NCI-H748 treated with DMSO at 0.1 percent for 48 hours (cell line): Measurements from ENCODE around the gene KARS1.
"Not testable (repeated sequence)": the region's sequence is repeated elsewhere in the genome, so short reads cannot be mapped to it uniquely, and the experiment has no call there.

ENCODE experiments used
- DNase-seq: peaks from one replicate; lab custom pipeline; 2025; lab: John Stamatoyannopoulos, UW

KARS1 gene

DNA sequence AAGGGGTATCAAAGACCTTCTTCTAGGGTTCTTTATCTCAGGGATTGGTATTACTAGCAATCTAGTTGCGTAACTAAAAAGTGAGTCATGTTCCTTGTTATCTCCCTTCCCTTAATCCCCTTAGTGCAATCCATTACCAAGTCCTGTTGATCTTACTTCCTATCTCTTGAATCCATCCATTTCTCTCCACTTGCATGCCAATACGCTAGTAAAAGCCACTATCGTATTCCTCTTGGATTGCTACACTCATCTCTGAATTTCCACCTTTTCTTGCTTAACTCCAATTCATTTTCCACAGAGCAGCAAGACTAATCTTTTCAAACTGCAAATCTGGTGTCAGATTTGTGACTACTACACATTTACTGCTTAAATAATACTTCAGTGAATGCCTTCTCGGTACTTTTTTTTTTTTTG lies 22.5 kb downstream of the KARS1 start:
- no peak for DNase-seq

DNA sequence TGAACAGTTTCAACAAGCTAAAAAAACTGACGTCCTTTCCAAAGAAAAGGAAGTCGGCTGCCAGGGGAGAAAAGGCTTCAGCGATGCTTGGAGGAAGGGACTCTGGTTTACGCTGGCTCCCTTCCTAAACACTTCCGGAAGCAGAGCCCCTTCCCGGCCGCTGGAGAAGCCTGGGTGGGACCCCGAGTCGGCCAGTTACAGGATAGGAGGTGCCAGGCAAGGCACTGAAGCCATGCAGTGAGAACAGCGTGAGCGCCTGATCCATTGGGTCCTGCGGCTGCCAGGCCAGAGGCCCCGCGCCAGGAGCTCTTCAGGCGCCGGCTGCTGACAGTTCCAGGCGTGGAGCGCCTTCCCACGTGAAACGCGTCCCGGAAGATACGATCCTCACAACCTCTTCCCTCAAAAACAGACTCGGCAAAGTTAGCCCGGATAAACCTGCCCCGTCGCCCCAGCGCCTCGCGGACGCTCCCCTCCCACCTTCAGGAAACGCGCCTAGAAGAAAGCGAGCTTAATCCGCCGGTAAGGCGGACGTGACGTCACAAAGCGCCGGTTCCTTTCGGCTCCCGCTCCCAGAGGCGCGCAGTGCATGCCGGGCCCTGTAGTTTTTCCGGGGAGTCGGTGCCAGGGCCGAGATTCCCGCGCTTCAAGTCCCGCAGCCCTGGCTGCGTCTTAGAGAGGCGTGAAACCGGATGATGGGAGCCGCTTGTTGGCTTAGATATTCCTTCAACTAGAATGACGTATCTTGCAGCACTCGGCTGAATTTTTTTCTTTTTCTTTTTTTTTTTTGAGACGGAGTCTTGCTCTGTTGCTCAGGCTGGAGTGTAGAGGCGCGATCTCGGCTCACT lies 24.5 kb downstream of the KARS1 start, which contains the start of gene ADAT1:
ADAT1 (minus strand) TSS at position 521 of the 845 bp plus-strand sequence. CDS start 2,482 bp downstream, outside the sequence.
- peak; percentile 76 for DNase-seq

DNA sequence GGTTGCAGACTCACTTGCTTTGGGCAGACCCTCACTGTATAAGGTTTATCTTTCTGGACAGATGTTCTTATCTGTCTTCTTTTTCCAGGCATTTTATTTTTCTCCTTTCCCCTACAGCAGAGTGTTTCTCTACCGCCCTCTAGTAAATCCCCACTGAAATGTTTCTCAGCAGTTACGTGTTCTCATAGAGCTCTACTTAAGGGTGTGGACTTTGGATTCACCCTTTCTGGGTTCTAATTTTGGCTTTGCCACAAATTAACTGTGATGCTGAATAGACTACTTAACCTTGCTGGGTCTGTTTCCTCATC lies 26.3 kb downstream of the KARS1 start:
- no peak for DNase-seq

DNA sequence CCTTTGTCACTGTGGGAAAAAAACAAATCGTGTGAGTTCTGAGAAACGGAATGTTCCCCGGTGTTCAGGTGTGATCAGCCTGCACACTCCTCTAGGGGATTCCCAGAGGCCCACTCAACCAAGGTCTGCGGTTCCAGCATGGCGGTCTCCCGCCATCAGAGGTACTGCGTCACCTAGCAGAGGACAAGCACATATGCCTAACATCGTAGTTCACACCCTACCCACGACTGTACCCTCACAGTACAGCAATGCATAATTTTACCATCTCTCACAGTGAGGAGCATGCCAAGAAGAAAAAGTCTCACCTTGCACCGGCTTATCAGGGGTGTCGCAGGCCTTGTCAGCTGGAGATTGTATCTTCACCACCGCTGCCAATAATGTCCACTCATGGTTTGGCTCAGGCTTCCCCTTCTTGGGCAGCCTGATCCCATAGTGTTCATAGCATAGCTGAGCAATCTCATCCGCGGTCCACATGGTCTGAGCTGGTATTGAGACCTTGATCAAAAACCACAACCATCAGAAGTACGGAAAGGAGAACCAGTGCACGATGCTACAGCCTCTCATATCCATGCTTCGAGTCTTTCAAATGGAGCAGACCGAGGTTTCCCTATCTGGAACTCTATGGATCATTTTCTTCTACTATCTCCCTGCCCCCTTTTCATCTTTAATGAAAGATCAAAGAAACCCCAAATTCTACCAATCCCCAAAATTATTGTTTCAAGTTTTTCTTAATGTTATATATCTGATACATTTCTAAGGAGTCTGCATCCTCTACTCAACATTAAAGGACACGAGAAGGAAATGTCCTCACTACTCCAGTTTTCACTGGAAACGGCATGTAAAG lies 26.9 kb downstream of the KARS1 start:
- no peak for DNase-seq

DNA sequence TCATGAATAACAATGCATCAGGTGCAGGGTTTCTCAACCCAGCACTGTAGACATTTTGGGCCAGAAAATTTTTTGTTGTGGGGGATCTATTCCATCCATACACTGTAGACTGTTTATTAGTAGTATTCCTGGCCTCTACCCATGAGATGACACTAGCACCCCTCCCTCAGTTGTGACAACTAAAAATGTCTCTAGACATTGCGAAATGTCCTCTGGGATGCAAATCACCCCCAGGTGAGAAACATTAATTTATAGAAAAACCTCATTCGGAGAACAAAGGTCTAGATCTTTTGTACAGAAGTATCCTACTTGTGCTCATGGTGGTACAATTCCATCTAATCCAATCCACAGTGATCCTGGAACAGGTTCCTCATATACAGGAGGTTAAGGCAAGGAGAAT lies 28.7 kb downstream of the KARS1 start:
- DNase-seq = no peak

DNA sequence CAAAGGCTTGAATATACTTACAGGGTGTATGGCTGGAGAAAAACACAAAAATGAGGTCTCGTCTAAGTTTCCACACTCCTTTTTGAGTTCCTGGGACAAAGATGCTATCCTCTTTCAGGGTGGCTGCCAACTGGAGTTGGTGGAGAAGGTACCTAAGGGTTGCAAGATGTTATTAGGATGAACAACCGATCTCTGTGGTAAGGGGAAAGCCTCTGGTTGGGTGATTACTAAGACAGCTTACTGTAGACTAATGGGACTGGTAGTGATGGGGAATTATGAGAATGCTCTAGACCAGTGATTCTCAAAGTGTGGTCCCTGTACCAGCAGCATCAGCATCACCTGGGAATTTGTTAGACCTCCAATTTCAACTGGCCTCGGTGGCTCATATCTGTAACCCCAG lies 30.3 kb downstream of the KARS1 start:
- no peak for DNase-seq

DNA sequence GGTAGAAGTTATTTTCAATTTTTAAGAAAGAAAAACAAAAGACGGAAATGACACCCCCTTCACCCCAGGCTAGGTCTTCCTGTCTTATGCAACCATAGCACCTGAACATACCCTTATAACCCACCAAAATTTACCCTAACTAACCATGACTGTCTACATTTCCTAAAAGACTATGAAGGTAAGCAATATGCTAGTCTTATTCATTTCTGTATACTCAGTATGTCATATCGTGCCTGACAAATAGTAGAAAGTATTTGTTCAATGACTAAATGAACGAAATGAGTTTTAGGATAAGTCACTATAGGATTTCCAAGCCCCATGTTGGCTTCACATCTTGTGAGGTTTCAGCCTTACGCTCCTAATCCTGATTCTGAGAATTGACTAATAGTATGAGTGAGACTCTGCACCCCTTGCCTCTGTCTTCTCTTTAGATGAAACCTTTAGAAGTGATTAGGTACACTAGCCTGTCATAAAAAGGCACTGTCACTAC lies 30.9 kb downstream of the KARS1 start:
- no peak for DNase-seq

DNA sequence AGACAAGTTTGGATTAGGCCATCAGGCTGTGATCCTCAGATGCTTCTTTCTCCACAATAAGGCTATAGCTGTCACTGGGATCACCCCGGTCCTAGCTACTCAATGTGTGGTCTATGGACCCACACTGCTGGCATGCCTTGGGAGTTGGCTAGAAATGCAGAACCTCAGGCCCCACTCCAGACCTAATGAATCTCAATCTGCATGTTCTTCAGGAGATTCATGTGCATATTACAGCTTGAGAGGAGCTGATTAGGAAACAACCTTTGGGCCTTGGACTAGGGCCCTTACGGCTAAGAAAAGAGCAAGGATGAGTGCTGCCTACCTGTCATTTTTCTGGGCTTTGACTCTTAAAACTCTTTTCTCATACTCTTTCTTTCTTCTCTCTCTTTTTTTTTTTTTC lies 31.8 kb downstream of the KARS1 start:
- DNase-seq = no peak

DNA sequence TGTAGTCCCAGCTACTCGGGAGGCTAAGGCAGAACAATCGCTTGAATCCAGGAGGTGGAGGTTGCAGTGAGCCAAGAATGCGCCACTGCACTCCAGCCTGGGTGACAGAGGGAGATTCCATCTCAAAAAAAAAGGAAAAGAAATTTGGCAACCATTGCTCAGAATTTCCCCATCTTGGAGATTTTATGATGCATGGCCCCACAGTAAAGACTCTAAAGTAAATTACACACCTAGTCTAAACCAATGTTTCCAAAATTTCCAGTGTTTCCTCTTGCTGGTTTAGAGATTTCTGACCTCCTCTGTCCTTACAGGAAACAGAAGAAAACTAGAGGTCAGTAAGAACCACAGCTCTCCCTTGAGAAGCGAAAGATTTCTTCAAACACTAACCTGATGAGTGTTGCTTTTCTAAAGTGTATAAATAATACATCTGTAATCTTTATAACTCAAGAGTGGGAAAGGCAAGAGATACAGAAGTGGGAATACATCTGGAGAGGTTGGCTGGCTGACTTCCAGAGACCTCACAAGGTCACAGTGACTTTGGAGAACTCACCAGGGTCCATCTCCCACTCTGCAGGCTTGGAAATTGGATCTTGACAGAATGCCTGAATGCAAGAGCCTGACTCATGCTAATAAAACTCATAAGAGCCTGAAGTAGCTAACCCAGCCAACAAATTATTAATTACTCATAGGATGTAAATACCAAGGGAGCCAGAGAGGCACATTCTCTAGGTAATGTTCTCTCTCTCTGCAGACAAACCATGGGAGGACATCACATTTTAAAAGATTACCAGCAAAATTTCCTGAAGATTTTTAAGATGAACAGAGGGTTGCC lies 33.2 kb downstream of the KARS1 start:
- DNase-seq = no peak

DNA sequence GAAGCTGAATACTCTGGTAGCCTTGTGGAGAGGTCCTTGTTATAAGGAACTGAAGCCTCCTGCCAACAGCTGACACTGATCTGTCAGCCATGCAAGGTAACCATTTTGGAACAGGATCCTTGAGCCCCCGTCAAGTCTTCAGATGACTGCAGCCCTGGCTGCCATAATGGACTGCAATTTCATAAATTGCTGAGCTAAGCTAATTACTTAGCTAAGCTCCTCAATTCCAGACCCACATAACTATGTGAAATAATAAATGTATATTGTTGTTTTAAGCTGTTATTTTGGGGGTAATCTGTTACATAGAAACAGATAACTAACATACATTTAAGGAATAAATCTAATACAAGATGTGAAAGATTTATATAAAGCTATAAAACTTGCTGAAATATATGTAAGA lies 41.0 kb downstream of the KARS1 start:
- DNase-seq = no peak

DNA sequence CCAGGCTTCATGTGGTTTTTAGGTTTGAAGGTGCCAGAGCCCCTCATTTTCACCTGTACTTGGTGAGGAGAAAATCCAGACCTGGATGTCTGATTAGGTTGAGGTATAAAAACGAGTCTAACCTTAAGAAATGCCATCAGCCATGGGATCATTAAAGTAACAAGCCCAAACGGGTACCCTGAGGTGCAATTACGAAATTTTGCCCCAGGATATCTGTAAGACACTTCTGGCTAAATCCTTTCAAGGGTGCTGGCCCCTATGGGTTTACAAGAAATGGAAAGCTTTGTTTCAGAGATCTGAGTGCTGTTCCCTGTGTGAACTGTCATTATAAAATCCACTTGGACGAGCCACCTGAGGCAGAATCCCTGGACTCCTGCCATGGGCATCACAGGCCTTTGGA lies 44.2 kb downstream of the KARS1 start:
- no peak for DNase-seq

DNA sequence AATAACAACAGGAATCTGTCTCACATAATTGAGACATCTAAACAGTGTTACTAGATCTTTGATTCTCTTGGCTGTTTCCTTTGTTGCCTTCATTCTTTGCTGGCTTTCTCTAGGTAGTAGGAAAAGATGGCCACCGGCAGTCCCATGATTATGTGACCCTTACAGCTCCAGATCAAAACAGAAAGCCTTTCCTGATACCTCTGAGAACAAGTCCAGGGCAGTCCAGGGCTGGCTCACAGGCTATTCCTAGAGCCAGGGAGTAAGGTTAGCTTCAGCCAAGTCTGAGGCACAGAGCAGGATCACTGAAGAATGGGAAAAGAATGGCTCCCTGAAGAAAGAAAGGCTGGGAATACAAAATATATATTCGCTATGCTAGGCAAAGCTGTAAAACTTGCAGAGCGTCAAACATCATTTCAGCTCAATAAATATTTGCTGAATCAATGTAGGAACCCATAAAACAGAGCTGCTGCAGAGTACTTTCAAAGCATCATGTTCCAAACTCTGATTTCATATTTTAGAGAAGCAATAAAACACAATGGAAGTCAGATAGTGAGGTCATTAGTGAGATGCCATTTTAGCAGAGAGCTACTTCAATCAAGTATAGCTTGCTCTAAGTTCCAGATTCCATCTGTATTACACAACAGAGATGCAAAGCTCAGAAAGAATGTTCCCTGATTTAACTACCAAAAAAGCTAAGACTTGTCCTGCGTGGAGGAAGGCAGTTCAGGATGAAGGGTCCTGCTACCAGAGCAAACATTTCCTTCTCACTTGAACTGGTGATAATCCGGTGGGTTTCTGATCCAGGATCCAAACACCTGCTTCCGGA lies 47.8 kb downstream of the KARS1 start:
- no peak for DNase-seq

DNA sequence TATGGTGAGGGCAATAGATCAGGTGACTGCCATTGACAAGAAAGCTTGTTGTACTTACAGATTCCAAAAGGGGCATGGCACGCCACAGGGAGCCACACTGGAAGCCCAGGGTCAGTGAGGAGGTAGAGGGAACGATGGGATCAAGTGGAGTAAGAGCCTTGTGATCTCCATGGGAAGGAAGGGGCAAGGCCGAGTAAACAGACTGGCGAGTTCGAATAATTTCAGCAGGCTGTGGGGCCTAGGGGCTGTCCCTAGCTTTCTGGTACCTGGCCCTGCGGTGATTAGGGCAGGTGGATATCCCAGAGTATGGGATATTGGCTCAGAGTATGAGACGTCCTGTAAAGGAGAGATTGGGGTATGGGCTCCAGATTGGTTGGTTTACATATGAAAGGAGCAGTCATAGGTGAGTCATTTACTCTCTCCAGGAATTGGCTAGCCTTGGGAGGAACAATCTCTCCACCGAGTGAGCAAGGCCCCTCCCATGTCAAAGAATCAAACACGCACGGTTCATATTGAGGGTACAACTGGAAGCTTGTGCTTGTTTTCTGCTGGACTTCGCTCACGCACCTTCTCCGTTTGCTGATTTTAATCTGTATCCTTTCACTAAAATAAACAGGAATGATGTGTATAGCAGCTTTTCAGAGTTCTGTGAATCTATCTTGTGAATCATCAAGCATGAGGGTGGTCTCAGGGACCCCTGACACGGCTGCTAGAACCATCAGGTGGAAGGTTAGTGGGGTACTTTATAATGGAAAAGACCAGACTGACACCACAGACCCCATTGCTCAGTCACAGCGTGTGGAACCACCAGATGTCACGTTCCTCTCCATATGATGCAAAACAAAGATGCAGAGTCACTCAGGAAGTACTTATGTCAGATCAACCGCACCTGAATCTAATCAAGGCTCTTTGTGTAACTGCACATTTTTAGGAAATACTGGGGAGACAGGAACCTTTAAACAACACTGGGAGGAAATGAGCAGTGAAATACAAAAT lies 53.3 kb downstream of the KARS1 start:
- peak; percentile 15 for DNase-seq

DNA sequence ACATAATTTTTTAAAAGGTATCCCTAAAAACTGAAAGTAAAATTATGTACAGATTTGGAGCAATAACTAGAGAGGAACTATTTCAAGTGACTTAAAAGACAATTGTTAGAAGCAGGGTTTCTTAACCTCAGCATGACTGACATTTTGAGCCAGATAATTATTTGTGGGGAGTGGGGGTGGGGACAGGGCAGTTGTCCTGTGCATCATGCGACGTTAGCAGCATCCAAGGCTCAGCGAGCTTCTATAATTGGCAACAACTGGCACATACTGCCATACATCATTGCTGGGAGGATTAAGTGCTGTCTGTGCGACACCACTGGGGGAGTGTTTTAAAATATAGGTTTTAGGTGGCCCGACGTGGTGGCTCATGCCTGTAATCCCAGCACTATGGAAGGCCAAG lies 54.2 kb downstream of the KARS1 start:
- DNase-seq = no peak

DNA sequence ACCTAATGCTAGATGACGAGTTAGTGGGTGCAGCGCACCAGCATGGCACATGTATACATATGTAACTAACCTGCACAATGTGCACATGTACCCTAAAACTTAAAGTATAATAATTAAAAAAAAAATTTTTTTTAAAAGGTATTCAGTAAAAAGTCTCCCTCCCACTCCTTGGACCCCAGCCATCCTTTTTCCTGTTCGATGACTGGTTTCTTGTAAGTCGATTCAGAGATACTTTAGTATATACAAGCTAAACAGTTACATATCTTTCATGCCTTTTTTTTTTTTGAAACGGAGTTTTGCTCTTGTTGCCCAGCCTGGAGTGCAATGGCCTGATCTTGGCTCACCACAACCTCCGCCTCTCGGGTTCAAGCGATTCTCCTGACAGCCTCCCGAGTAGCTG lies 55.5 kb downstream of the KARS1 start:
- DNase-seq = not testable (repeated sequence)

DNA sequence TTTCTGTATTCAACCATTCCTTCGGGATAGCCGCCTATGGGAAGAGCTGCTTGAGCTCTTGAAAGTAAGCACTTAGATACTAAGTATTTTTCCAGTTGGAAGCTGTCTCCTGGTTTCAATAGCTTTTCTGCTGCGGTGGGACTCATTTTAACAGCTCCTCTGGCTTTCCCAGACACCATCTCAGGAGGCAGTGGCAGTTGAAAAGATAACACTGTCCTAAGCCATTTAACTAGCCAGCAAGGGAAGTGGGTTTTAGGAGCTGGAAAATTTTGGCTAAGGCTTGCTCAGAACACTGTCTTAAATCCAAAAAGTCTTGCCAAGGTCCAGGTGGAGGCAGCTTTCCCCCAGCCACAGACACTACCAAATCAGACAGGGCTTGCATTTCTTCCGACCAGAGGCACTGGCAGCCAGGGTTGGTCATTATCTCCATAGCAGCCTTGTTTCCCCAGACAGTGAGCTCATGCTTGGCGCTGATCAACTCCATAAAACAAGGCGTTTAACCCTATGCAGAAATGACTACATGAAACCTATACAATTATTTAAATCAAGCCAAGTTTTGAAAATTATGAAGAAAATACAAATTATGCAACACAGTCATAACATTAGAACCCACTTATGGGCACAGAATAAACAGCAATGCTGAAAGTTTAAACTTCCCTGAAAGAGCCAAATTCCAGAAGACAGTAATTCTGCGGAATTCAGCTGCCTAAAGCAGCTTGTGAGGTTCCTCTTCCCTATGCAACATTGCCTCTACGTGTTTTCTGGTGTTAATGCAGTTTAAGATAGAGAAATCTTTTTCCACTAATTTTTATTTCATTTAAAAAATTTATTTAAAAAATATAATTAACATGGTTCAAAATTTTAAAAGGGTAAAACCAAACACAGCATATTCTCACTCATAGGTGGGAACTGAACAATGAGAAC lies 56.3 kb downstream of the KARS1 start:
- DNase-seq = no peak

DNA sequence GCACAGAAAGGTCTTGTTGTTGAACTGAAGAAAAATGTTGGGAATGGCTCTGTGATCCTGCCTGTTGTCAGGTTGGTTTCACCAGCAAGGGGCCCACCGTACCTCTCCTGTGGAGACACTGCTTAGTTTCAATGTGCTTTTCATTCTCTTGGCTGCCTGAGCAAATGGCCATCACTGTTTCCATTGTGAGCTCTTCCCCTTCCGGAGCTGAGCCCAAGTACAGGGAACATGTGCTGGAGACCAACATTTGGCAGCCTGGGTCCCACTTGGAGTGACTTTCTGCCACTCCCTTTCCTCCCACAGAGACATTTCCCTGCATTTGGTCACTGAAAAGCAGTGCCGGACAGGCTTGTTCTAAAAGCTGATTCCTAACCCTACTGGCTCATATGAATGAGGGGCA lies 58.2 kb downstream of the KARS1 start:
- no peak for DNase-seq

DNA sequence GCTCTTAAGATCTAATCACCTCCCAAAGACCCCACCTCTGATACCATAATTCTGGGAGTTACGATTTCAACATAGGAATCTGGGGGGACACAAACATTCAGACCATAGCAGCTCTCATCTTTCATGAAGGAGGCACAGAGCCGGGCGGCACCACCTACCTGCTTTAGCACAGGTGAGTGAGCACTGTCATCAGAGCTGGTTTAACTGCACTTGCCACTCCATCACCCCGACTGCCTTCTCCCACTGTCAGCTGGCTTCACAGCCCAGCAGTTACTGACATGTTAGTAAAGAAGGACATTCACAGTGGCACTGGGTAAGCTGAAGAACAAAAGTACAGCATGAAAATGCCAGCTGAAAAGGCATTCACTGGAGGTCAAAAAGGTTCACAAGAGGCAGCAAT lies 58.7 kb downstream of the KARS1 start:
- DNase-seq = no peak

DNA sequence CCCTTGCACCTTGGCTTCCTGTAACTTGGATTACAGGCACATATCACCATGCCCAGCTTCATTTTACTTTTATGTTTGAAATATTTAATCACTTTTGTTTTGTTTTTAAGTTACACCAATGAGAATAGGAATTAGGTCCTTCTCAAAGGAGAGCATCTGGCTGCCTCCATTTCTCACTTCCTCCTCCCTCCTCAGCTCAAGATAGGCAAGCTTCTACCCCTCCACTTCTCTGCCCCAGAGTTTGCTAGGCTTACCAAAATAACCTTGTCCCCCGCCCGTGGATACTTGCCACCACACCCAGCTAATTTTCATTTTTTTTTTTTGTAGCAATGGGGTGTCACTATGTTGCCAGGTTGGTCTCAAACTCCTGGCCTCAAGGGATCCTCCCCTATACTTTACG lies 63.4 kb downstream of the KARS1 start:
- no peak for DNase-seq
